Islet of Langerhans (tissue), 1 donor: ENCODE data around the gene KCNK5.

Experiments used
- FAIRE-seq: peaks from one replicate; lab custom pipeline; 2011; peaks lifted over from hg19 to GRCh38; lab: Jason Lieb, UNC

KCNK5 gene

GRCh38 chr6:39197922-39198500 is 31.3 kb downstream of the KCNK5 start:
- FAIRE-seq, result no peak

GRCh38 chr6:39197521-39197920 is 31.8 kb downstream of the KCNK5 start:
- FAIRE-seq, result no peak

- no peak for FAIRE-seq
Observed at GRCh38 chr6:39196673-39197091, 32.6 kb downstream of the KCNK5 start.

- no peak for FAIRE-seq
Observed at GRCh38 chr6:39195792-39196385, 33.4 kb downstream of the KCNK5 start.

- FAIRE-seq, result no peak
Observed at GRCh38 chr6:39194466-39194865, 34.8 kb downstream of the KCNK5 start.

GRCh38 chr6:39193201-39193791 is 36.0 kb downstream of the KCNK5 start:
- no peak for FAIRE-seq

GRCh38 chr6:39192736-39193135 is 36.5 kb downstream of the KCNK5 start:
- FAIRE-seq, result no peak

GRCh38 chr6:39191236-39191930 is 37.9 kb downstream of the KCNK5 start:
- no peak for FAIRE-seq

- no peak for FAIRE-seq
Observed at GRCh38 chr6:39190545-39191235, 38.6 kb downstream of the KCNK5 start.

- no peak for FAIRE-seq
Observed at GRCh38 chr6:39189915-39190544, 39.2 kb downstream of the KCNK5 start.

GRCh38 chr6:39189131-39189530 is 40.1 kb downstream of the KCNK5 start:
- FAIRE-seq, result no peak

- FAIRE-seq, result no peak
Observed at GRCh38 chr6:39188571-39188970, 40.7 kb downstream of the KCNK5 start.

- no peak for FAIRE-seq
Observed at GRCh38 chr6:39188098-39188450, 41.2 kb downstream of the KCNK5 start.

GRCh38 chr6:39184906-39185580 is 44.2 kb downstream of the KCNK5 start:
- no peak for FAIRE-seq

GRCh38 chr6:39182604-39183003 is 46.7 kb downstream of the KCNK5 start:
- peak; percentile 94 for FAIRE-seq

GRCh38 chr6:39181826-39182225 is 47.4 kb downstream of the KCNK5 start:
- FAIRE-seq, result no peak

- no peak for FAIRE-seq
Observed at GRCh38 chr6:39181333-39181732, 47.9 kb downstream of the KCNK5 start.

- FAIRE-seq, result no peak
Observed at GRCh38 chr6:39178804-39179203, 50.5 kb downstream of the KCNK5 start.

GRCh38 chr6:39178235-39178634 is 51.0 kb downstream of the KCNK5 start:
- FAIRE-seq, result no peak

- FAIRE-seq, result no peak
Observed at GRCh38 chr6:39177130-39177529, 52.1 kb downstream of the KCNK5 start.

GRCh38 chr6:39173270-39173669 is 56.0 kb downstream of the KCNK5 start:
- no peak for FAIRE-seq

GRCh38 chr6:39172377-39172757 is 56.9 kb downstream of the KCNK5 start:
- no peak for FAIRE-seq
